NT2/D1 (cell line): ENCODE data around the gene TCP11L1.

Source experiments
- SUZ12 ChIP-seq: IDR thresholded peaks from 2 replicates; pipeline ENCODE4 v1.6.1; 2011; ENCODE audit not compliant: insufficient read length, insufficient read depth; ENCODE audit errors: extremely low read depth
- YY1 ChIP-seq: IDR thresholded peaks from 2 replicates; pipeline ENCODE4 v1.6.1; 2011; ENCODE audit not compliant: insufficient read length, insufficient read depth
- ZNF274 ChIP-seq: IDR thresholded peaks from 2 replicates; pipeline ENCODE4 v1.6.1; 2011; ENCODE audit warnings: mild to moderate bottlenecking, low read depth, low read length

GRCh38 chr11:33028537-33028914, 10.8 kb upstream of the TCP11L1 start:
- TF ChIP-seq YY1 (no peak), ZNF274 (no peak), SUZ12 (no peak)
